H9 (cell line): Measurements from ENCODE around the gene OSBPL8. TPM values are rescaled to one million over a fixed set of nuclear protein-coding genes. Genes with fewer than 3 reads are reported as not detected.
A peak's percentile ranks its signal among the peaks of the same experiment; 100 is the strongest.
"Not testable (repeated sequence)": the region's sequence is repeated elsewhere in the genome, so short reads cannot be mapped to it uniquely, and the experiment has no call there.

Experiments
- DNase-seq: peaks from one replicate; pipeline ENCODE4 v3.0.0-alpha.2; 2017
- H2AFZ ChIP-seq: one replicate; pipeline ENCODE4 v1.6.1; 2013; ENCODE audit warnings: mild to moderate bottlenecking, low read length, control low read depth, moderate library complexity
- H2AK5ac ChIP-seq: 2 replicates; pipeline ENCODE4 v1.6.1; 2013; ENCODE audit warnings: low read length, control low read depth, mixed read lengths; ENCODE audit not compliant: insufficient read length
- H2BK120ac ChIP-seq: one replicate; pipeline ENCODE4 v1.6.1; 2013; ENCODE audit warnings: low read depth, mild to moderate bottlenecking, low read length, control low read depth, inconsistent platforms; ENCODE audit not compliant: poor library complexity, severe bottlenecking
- H2BK12ac ChIP-seq: 2 replicates; pipeline ENCODE4 v1.6.1; 2013; ENCODE audit warnings: low read length, control low read depth, mixed read lengths, low read depth; ENCODE audit not compliant: insufficient read length
- H2BK15ac ChIP-seq: 2 replicates; pipeline ENCODE4 v1.6.1; 2013; ENCODE audit warnings: low read depth, low read length, control low read depth
- H2BK20ac ChIP-seq: one replicate; pipeline ENCODE4 v1.6.1; 2013; ENCODE audit warnings: low read depth, mild to moderate bottlenecking, low read length, control low read depth, inconsistent platforms; ENCODE audit not compliant: poor library complexity, severe bottlenecking
- H2BK5ac ChIP-seq: 2 replicates; pipeline ENCODE4 v1.6.1; 2013; ENCODE audit warnings: low read length, control low read depth, mixed read lengths; ENCODE audit not compliant: insufficient read length
- H3K14ac ChIP-seq: 2 replicates; pipeline ENCODE4 v1.6.1; 2013; ENCODE audit warnings: low read length, control low read depth; ENCODE audit not compliant: insufficient read depth
- H3K18ac ChIP-seq: 2 replicates; pipeline ENCODE4 v1.6.1; 2013; ENCODE audit warnings: low read depth, mild to moderate bottlenecking, mixed read lengths, low read length, control low read depth; ENCODE audit not compliant: insufficient read length
- H3K23ac ChIP-seq: 2 replicates; pipeline ENCODE4 v1.6.1; 2013; ENCODE audit warnings: low read length, control low read depth, mixed read lengths, low read depth; ENCODE audit not compliant: insufficient read length
- H3K23me2 ChIP-seq: 2 replicates; pipeline ENCODE4 v1.6.1; 2013; ENCODE audit warnings: low read depth, mild to moderate bottlenecking, mixed read lengths, low read length, control low read depth; ENCODE audit not compliant: insufficient read length, poor library complexity, severe bottlenecking
- H3K27ac ChIP-seq: 2 replicates; pipeline ENCODE4 v1.5.1; 2013; ENCODE audit warnings: low read length, control low read depth, mixed read lengths, low read depth; ENCODE audit not compliant: insufficient read length
- H3K27me3 ChIP-seq: 2 replicates; pipeline ENCODE4 v1.6.1; 2013; ENCODE audit warnings: low read length, control low read depth, inconsistent platforms; ENCODE audit not compliant: insufficient read depth
- H3K4ac ChIP-seq: 2 replicates; pipeline ENCODE4 v1.6.1; 2013; ENCODE audit warnings: low read depth, mild to moderate bottlenecking, control low read depth, inconsistent platforms, low read length, moderate library complexity
- H3K4me1 ChIP-seq: 2 replicates; pipeline ENCODE4 v1.6.1; 2013; ENCODE audit warnings: low read length, control low read depth, inconsistent platforms; ENCODE audit not compliant: insufficient read depth
- H3K4me2 ChIP-seq: 2 replicates; pipeline ENCODE4 v1.6.1; 2013; ENCODE audit warnings: low read length, control low read depth, mixed read lengths; ENCODE audit not compliant: insufficient read length, insufficient read depth
- H3K56ac ChIP-seq: 2 replicates; pipeline ENCODE4 v1.6.1; 2013; ENCODE audit warnings: low read depth, mild to moderate bottlenecking, mixed read lengths, low read length, control low read depth; ENCODE audit not compliant: insufficient read length
- H3K79me1 ChIP-seq: 2 replicates; pipeline ENCODE4 v1.6.1; 2013; ENCODE audit warnings: low read depth, mild to moderate bottlenecking, moderate library complexity, low read length, control low read depth, inconsistent platforms; ENCODE audit not compliant: insufficient read depth, poor library complexity, severe bottlenecking
- H3K79me2 ChIP-seq: 2 replicates; pipeline ENCODE4 v1.6.1; 2013; ENCODE audit warnings: low read length, control low read depth, inconsistent platforms; ENCODE audit not compliant: insufficient read depth
- H3K9ac ChIP-seq: 2 replicates; pipeline ENCODE4 v1.6.1; 2013; ENCODE audit warnings: low read length, control low read depth, mixed read lengths; ENCODE audit not compliant: insufficient read length; ENCODE audit errors: extremely low read depth
- H3K9me3 ChIP-seq: one replicate; pipeline ENCODE4 v1.6.1; 2013; ENCODE audit warnings: low read depth, low read length, inconsistent platforms; ENCODE audit not compliant: control insufficient read depth
- H3T11ph ChIP-seq: one replicate; pipeline ENCODE4 v1.6.1; 2013; ENCODE audit warnings: mild to moderate bottlenecking, low read length, control low read depth, inconsistent platforms
- H4K20me1 ChIP-seq: one replicate; pipeline ENCODE4 v1.6.1; 2013; ENCODE audit not compliant: control insufficient read depth, insufficient read length, insufficient read depth
- H4K5ac ChIP-seq: 2 replicates; pipeline ENCODE4 v1.6.1; 2013; ENCODE audit warnings: low read depth, mild to moderate bottlenecking, mixed read lengths, low read length, control low read depth; ENCODE audit not compliant: insufficient read length
- H4K8ac ChIP-seq: replicated peaks from 2 replicates; pipeline ENCODE4 v1.6.1; 2013; ENCODE audit warnings: low read length, control low read depth, mixed read lengths, low read depth; ENCODE audit not compliant: insufficient read length
- H4K91ac ChIP-seq: 2 replicates; pipeline ENCODE4 v1.6.1; 2013; ENCODE audit warnings: low read depth, mild to moderate bottlenecking, moderate library complexity, mixed read lengths, low read length, control low read depth; ENCODE audit not compliant: insufficient read length
- H3K27ac Mint-ChIP-seq, 3 experiments: 2 replicates in 2 of 3; 3 replicates in 1 of 3; pipeline ENCODE4 v1.8.0; 2020 to 2021; ENCODE audit warnings: mixed read lengths in 3 of 3, mild to moderate bottlenecking in 1 of 3, moderate library complexity in 1 of 3
- H3K27me3 Mint-ChIP-seq: 2 replicates; pipeline ENCODE4 v1.8.0; 2021; ENCODE audit warnings: low read depth, mild to moderate bottlenecking, moderate library complexity, mixed read lengths
- H3K36me3 Mint-ChIP-seq, 3 experiments: 2 replicates in 2 of 3; 3 replicates in 1 of 3; pipeline ENCODE4 v1.8.0; 2020 to 2021; ENCODE audit warnings: low read depth in 3 of 3, mixed read lengths in 3 of 3; ENCODE audit not compliant: insufficient read depth in 1 of 3
- H3K4me1 Mint-ChIP-seq, 2 experiments: 2 replicates each; pipeline ENCODE4 v1.8.0; 2020; ENCODE audit warnings: mixed read lengths in 2 of 2
- H3K4me3 Mint-ChIP-seq, 2 experiments: 2 replicates in 1 of 2; 3 replicates in 1 of 2; pipeline ENCODE4 v1.8.0; 2020 to 2021; ENCODE audit warnings: mild to moderate bottlenecking in 2 of 2, mixed read lengths in 2 of 2, moderate library complexity in 1 of 2
- H3K9me3 Mint-ChIP-seq, 2 experiments: 2 replicates in 1 of 2; 3 replicates in 1 of 2; pipeline ENCODE4 v1.8.0; 2020; ENCODE audit warnings: mild to moderate bottlenecking in 2 of 2, mixed read lengths in 2 of 2, moderate library complexity in 1 of 2
- CTCF ChIP-seq: fragments of 200-600 bp; sonication (generic); conservative IDR thresholded peaks from 3 replicates; pipeline ENCODE4 v1.8.0; 2021; ENCODE audit warnings: antibody characterized with exemption, mild to moderate bottlenecking
- WGBS: extraction: QIAGEN DNeasy Blood & Tissue Kit; methylation state at CpG from one replicate; pipeline ENCODE4 v1.1.7; 2013; ENCODE audit warnings: missing lambda C conversion rate, low lambda C conversion rate, mixed read lengths; ENCODE audit not compliant: insufficient read length; ENCODE audit errors: extremely low coverage; 5-methylcytosine and 5-hydroxymethylcytosine counted together
- total RNA-seq: library from RNA; stranded (reverse); gene quantifications from 2 replicates; pipeline ENCODE4 v1.2.1, GENCODE V29; 2021

Gene OSBPL8
- total RNA-seq, 1 experiment from 2014 or later: 61.2 TPM

GRCh38 chr12:76515271-76515670, 44.3 kb downstream of the OSBPL8 start:
- H3K27me3 ChIP-seq: no peaks in the 10 kb centered on the region
- H2BK15ac ChIP-seq: 0 out of 2 replicates have a peak overlapping the region, but pooled peaks have one; percentile 60
- no peak for DNase-seq
- no peak overlapping the region for H3K4ac ChIP-seq
- H2AFZ ChIP-seq: no peak overlapping the region
- no peak overlapping the region for H2BK12ac ChIP-seq
- H2AK5ac ChIP-seq: no peak overlapping the region
- no peak overlapping the region for H2BK5ac ChIP-seq
- no peak overlapping the region for H2BK20ac ChIP-seq
- no peaks in the 10 kb centered on the region for H3K27me3 Mint-ChIP-seq
- no peak overlapping the region for H3K56ac ChIP-seq
- H3K14ac ChIP-seq: no peak overlapping the region
- no peak overlapping the region for H2BK120ac ChIP-seq
- no CpG with 5 or more reads among the region's 4 CpGs for WGBS
- no peaks in the 10 kb centered on the region for H3K23me2 ChIP-seq
- peaks cover 3% of the 10 kb centered on the region; the same call in 1 of the 2 replicates for H3K79me2 ChIP-seq
- H3K27ac Mint-ChIP-seq: no peak overlapping the region
- H3K9ac ChIP-seq: no peak overlapping the region
- no peak overlapping the region for H4K8ac ChIP-seq
- peaks cover 45 to 55% (median 53%) of the 10 kb centered on the region in 3 experiments for H3K36me3 Mint-ChIP-seq
- peaks cover 11% of the 10 kb centered on the region for H3K9me3 ChIP-seq
- no peak overlapping the region for H3K23ac ChIP-seq
- no peak overlapping the region for H4K5ac ChIP-seq
- no peaks in the 10 kb centered on the region for H4K20me1 ChIP-seq
- no peaks in the 10 kb centered on the region; the same call in 1 of the 2 replicates for H3K4me1 ChIP-seq
- no peak overlapping the region for H4K91ac ChIP-seq
- H3K4me2 ChIP-seq: no peak overlapping the region
- H3K18ac ChIP-seq: peak overlapping the region; percentile 34
- peaks cover 10 to 13% of the 10 kb centered on the region in 2 experiments for H3K4me1 Mint-ChIP-seq
- no peak overlapping the region for H3T11ph ChIP-seq
- no peak overlapping the region for H3K27ac ChIP-seq
- no peak overlapping the region for H3K4me3 Mint-ChIP-seq
- TF ChIP-seq CTCF: peak; percentile 18; the same call in 1 of the 3 replicates
- peaks cover 37 to 73% of the 10 kb centered on the region in 2 experiments for H3K9me3 Mint-ChIP-seq
- peaks cover 1% of the 10 kb centered on the region for H3K79me1 ChIP-seq

- H4K91ac ChIP-seq, H2BK5ac ChIP-seq, H3K27me3 Mint-ChIP-seq, H2AK5ac ChIP-seq, H3K18ac ChIP-seq, H2BK12ac ChIP-seq, H3K23me2 ChIP-seq, H3T11ph ChIP-seq, H3K4me3 Mint-ChIP-seq, H2BK15ac ChIP-seq, H3K4ac ChIP-seq, H3K27ac ChIP-seq, H2BK20ac ChIP-seq, H3K4me1 ChIP-seq, H4K5ac ChIP-seq, H3K56ac ChIP-seq, H3K9me3 ChIP-seq, H4K20me1 ChIP-seq, H4K8ac ChIP-seq, H3K27me3 ChIP-seq, H3K14ac ChIP-seq, H3K79me2 ChIP-seq, H2AFZ ChIP-seq, H3K4me1 Mint-ChIP-seq, H3K79me1 ChIP-seq, H3K9ac ChIP-seq, H3K23ac ChIP-seq, H3K4me2 ChIP-seq, H2BK120ac ChIP-seq, H3K27ac Mint-ChIP-seq, DNase-seq: not testable (repeated sequence)
- peaks cover 25 to 27% (median 27%) of the 10 kb centered on the region in 3 experiments for H3K36me3 Mint-ChIP-seq
- H3K9me3 Mint-ChIP-seq: peaks cover 13 to 41% of the 10 kb centered on the region in 2 experiments; a peak in 4 of 5 replicates
- no CpG with 5 or more reads among the region's 4 CpGs for WGBS
Observed at GRCh38 chr12:76511116-76511716, 48.4 kb downstream of the OSBPL8 start.
